A673 (cell line): ENCODE results near the gene RGS16. TPM values are rescaled to one million over a fixed set of nuclear protein-coding genes. Genes with fewer than 3 reads are reported as not detected.
"Not testable (repeated sequence)": the region's sequence is repeated elsewhere in the genome, so short reads cannot be mapped to it uniquely, and the experiment has no call there.

Experiments
- BruUV-seq: library from RNA; stranded (reverse); fragments of 400-500 nt; replicated peaks from 2 replicates; lab custom pipeline; 2021; lab: Mats Ljungman, UMichigan
- CTCF ChIA-PET: fragments of 300-600 bp; sonication (Branson Sonifier 250); formaldehyde crosslinking; loops from one replicate; lab custom pipeline; 2022; ENCODE audit warnings: antibody characterized with exemption; lab: Charles Lee
- POLR2A ChIA-PET: fragments of 300-600 bp; sonication (Branson Sonifier 250); formaldehyde crosslinking; loops from one replicate; lab custom pipeline; 2022; ENCODE audit warnings: antibody characterized with exemption; ENCODE audit not compliant: low non-redundant PET; lab: Charles Lee
- DNase-seq: peaks from one replicate; pipeline ENCODE4 v3.0.0-alpha.2; 2015; ENCODE audit warnings: low spot score
- H3K27ac ChIP-seq: fragments of 200-600 bp; sonication (generic); 2 replicates; pipeline ENCODE4 v1.5.1; 2016; ENCODE audit warnings: mixed run types, low read depth, mild to moderate bottlenecking, mixed read lengths, antibody characterized with exemption, low read length; ENCODE audit not compliant: poor library complexity, severe bottlenecking
- H3K27me3 ChIP-seq: fragments of 200-600 bp; sonication (generic); replicated peaks from 2 replicates; pipeline ENCODE4 v1.6.1; 2017; ENCODE audit warnings: mixed run types, low read depth, mild to moderate bottlenecking, mixed read lengths, antibody characterized with exemption, low read length; ENCODE audit not compliant: insufficient read depth, poor library complexity
- H3K36me3 ChIP-seq: fragments of 200-600 bp; sonication (generic); 2 replicates; pipeline ENCODE4 v1.6.1; 2016; ENCODE audit warnings: mixed run types, mild to moderate bottlenecking, mixed read lengths, antibody characterized with exemption, low read length; ENCODE audit not compliant: insufficient read depth, poor library complexity, severe bottlenecking
- H3K4me1 ChIP-seq: fragments of 200-600 bp; sonication (generic); 2 replicates; pipeline ENCODE4 v1.6.1; 2017; ENCODE audit warnings: mixed run types, mild to moderate bottlenecking, mixed read lengths, antibody characterized with exemption, low read length; ENCODE audit not compliant: insufficient read depth, poor library complexity, severe bottlenecking
- H3K4me3 ChIP-seq: fragments of 200-600 bp; sonication (generic); 2 replicates; pipeline ENCODE4 v1.5.1; 2016; ENCODE audit warnings: low read depth, mixed run types, mild to moderate bottlenecking, mixed read lengths, low read length; ENCODE audit not compliant: poor library complexity, severe bottlenecking
- H3K9me3 ChIP-seq: fragments of 200-600 bp; sonication (generic); 2 replicates; pipeline ENCODE4 v1.6.1; 2016; ENCODE audit warnings: mixed run types, low read depth, mild to moderate bottlenecking, mixed read lengths, antibody characterized with exemption, low read length; ENCODE audit not compliant: poor library complexity, severe bottlenecking
- EZH2 ChIP-seq: fragments of 200-600 bp; sonication (generic); IDR thresholded peaks from 2 replicates; pipeline ENCODE4 v1.6.1; 2017; ENCODE audit warnings: borderline replicate concordance, low read depth, mild to moderate bottlenecking, mixed read lengths, antibody characterized with exemption, low read length; ENCODE audit not compliant: poor library complexity, severe bottlenecking
- intact Hi-C: fragments of 100-400 bp; cut with micrococcal nuclease; formaldehyde crosslinking; loops from one replicate; pipeline ENCODE4 v1.10.0; 2022; ENCODE audit not compliant: unreplicated experiment
- total RNA-seq: library from RNA; stranded (reverse); gene quantifications from 2 replicates; pipeline ENCODE4 v1.2.3, GENCODE V29; 2021
- TF ChIP-seq, protein P1 (sequence below): fragments of 300-800, 200-600 bp; sonication (generic); conservative IDR thresholded peaks from 2 replicates; pipeline ENCODE4 v1.5.1; 2017; ENCODE audit warnings: low read depth, mild to moderate bottlenecking, antibody characterized with exemption, low read length, moderate library complexity, mixed read lengths

The RGS16 gene
- total RNA-seq, 1 experiment from 2014 or later, result 22.1 TPM

DNA sequence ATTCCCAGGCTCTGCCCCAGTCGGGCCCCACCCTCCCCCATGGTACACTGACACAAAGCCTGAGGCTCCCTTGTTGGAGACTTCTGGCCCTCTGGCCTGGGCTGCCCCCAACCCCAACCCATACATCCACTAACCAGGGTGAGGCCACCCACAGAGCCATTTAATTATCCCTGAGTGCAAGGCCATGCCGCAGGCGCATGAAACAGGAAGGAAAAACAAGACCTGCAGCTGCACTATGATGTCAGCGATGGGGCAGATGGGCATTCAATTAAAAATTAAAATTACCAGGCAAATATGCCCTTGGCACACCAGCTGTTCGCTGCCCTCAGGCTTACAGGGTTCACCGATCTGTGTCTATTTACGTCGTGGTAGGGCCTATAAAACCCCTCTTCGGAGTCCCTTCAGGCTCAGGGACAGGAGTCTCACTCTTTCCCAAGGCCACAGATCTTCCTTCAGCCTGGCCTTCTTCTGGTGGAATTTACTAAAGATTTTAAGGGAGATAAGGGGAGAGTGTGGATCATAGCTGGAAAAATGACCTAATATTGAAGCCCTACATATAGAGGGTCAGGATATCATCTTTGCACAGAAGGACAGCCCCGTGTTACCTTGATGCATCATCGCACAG, 29.6 kb upstream of the RGS16 start:
- Histone ChIP-seq H3K27ac (no peak overlapping the region), H3K4me3 (no peak overlapping the region), H3K27me3 (no peaks in the 10 kb centered on the region), H3K4me1 (peaks cover 15% of the 10 kb centered on the region), H3K36me3 (no peaks in the 10 kb centered on the region), H3K9me3 (no peaks in the 10 kb centered on the region)
- TF ChIP-seq EZH2, result no peak
- TF ChIP-seq, protein P1, sequence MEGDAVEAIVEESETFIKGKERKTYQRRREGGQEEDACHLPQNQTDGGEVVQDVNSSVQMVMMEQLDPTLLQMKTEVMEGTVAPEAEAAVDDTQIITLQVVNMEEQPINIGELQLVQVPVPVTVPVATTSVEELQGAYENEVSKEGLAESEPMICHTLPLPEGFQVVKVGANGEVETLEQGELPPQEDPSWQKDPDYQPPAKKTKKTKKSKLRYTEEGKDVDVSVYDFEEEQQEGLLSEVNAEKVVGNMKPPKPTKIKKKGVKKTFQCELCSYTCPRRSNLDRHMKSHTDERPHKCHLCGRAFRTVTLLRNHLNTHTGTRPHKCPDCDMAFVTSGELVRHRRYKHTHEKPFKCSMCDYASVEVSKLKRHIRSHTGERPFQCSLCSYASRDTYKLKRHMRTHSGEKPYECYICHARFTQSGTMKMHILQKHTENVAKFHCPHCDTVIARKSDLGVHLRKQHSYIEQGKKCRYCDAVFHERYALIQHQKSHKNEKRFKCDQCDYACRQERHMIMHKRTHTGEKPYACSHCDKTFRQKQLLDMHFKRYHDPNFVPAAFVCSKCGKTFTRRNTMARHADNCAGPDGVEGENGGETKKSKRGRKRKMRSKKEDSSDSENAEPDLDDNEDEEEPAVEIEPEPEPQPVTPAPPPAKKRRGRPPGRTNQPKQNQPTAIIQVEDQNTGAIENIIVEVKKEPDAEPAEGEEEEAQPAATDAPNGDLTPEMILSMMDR, result no peak
- POLR2A ChIA-PET, result no interaction called here
- no peak for DNase-seq
- CTCF ChIA-PET, result no interaction called here
- intact Hi-C loops, result no loop called here
- no TSS peak for BruUV-seq

DNA sequence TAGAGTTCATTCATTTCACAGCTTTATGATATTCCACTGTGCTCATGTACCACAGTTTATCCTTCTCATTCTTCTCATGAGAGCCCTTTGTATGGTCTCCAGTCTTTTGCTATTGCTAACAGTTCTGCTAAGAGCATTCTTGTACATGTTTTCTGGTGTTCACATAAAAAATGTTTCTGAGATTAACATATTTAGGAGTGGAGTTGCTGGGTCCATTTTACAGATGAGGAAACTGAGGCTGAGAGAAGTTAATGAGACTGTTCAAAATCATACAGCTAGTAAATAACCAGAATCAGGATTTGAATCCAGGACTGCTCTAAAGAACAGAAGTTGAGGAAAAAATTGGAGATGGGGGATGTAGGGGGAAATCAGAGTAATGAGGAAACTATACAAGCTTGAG, 28.8 kb upstream of the RGS16 start:
- H3K4me1 ChIP-seq, result peaks cover 15% of the 10 kb centered on the region
- CTCF ChIA-PET, result no interaction called here

GRCh38 chr1:182632441-182632857, 28.3 kb upstream of the RGS16 start:
- intact Hi-C loops, result not testable (repeated sequence)

More for the DNA sequence above, 28.8 kb upstream of the RGS16 start:
- DNase-seq, result no peak
- H3K36me3 ChIP-seq, result no peaks in the 10 kb centered on the region
- POLR2A ChIA-PET, result interaction anchor here (0.6 kb wide), 1 partner anchor 42 kb away, joined by 4 read pairs; no protein-coding TSS in a partner anchor
- no peaks in the 10 kb centered on the region for H3K27me3 ChIP-seq
- no peak for TF ChIP-seq EZH2
- TF ChIP-seq, protein P1, result no peak
- intact Hi-C loops, result no loop called here
- BruUV-seq, result no TSS peak
- no peak overlapping the region for H3K27ac ChIP-seq
- no peaks in the 10 kb centered on the region for H3K9me3 ChIP-seq
- H3K4me3 ChIP-seq, result no peak overlapping the region

DNA sequence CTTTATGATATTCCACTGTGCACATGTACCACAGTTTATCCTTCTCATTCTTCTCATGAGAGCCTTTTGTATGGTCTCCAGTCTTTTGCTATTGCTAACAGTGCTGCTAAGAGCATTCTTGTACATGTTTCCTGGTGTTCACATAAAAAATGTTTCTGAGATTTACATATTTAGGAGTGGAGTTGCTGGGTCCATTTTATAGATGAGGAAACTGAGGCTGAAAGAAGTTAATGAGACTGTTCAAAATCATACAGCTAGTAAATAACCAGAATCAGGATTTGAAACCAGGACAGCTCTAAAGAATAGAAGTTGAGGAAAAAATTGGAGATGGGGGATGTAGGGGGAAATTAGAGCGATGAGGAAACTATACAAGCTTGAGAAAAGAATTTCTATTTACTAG, 27.8 kb upstream of the RGS16 start:
- Histone ChIP-seq H3K27ac (no peak overlapping the region), H3K4me3 (no peak overlapping the region), H3K27me3 (no peaks in the 10 kb centered on the region), H3K4me1 (peaks cover 15% of the 10 kb centered on the region), H3K36me3 (no peaks in the 10 kb centered on the region), H3K9me3 (no peaks in the 10 kb centered on the region)
- intact Hi-C loops, result no loop called here
- POLR2A ChIA-PET, result no interaction called here
- TF ChIP-seq, protein P1, result no peak
- no peak for TF ChIP-seq EZH2
- no TSS peak for BruUV-seq
- DNase-seq, result no peak
- CTCF ChIA-PET, result no interaction called here

More at GRCh38 chr1:182632441-182632857, 28.3 kb upstream of the RGS16 start:
- peaks cover 15% of the 10 kb centered on the region for H3K4me1 ChIP-seq
- DNase-seq, BruUV-seq, H3K36me3 ChIP-seq, H3K9me3 ChIP-seq, CTCF ChIA-PET, H3K4me3 ChIP-seq, H3K27me3 ChIP-seq, H3K27ac ChIP-seq: not testable (repeated sequence)
- POLR2A ChIA-PET, result interaction anchor here (0.6 kb wide), 1 partner anchor 41 kb away, joined by 4 read pairs; no protein-coding TSS in a partner anchor
